Stimulated activated naive CD4-positive, alpha-beta T cell treated with Interleukin-2 at 50 U/mL for 16 hours (primary cell): ENCODE measurements around the gene SLC5A10.

Source experiments
- DNase-seq: peaks from one replicate; lab custom pipeline; 2025; lab: John Stamatoyannopoulos, UW

The SLC5A10 gene

GRCh38 chr17:18985475-18985874 is 33.5 kb downstream of the SLC5A10 start:
- no peak for DNase-seq

GRCh38 chr17:18986541-18987229 is 34.7 kb downstream of the SLC5A10 start:
- DNase-seq, result no peak

DNA sequence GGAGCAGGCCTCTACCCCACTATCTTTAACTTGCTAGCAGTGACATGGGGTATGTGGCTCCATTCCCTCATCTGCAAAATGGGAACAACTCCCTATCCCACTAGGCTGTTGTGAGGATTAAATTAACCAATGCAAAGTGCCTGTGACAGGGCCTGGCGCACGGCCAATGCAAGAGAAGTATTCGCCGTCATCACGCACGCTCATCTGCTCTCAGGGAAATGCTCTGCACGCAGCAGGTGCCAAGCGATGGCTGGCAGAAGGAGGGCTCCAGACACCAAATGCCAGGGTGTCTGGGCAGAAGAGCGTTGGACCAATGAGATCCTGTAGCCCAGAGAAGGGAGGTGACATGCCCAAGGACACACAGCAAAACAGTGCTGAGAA is 35.3 kb downstream of the SLC5A10 start:
- no peak for DNase-seq

- DNase-seq, result no peak
Observed at GRCh38 chr17:18987862-18988545, 36.0 kb downstream of the SLC5A10 start.

- DNase-seq, result no peak
Observed at GRCh38 chr17:18988546-18989173, 36.7 kb downstream of the SLC5A10 start.

DNA sequence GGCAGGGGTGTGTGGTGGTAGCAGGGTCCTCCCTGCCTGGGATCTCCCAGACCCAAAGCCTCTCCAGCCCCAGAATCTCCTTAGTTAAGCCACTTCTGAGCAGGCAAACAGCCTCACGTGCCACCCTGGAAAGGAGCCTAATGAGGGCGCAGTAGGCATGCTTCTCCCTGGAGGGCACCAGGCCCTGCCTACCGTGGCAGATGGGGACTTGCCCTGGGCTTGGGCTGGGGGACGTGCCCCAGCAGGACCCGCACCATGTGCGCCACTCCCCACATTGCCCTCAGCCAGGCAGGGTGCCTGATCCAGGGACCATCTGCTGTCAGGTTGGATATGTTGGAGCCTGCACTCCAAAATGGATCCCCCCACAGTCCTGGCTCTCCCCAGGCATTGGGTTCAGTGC is 38.4 kb downstream of the SLC5A10 start:
- DNase-seq, result no peak

- no peak for DNase-seq
Observed at GRCh38 chr17:18991531-18992315, 39.8 kb downstream of the SLC5A10 start.

DNA sequence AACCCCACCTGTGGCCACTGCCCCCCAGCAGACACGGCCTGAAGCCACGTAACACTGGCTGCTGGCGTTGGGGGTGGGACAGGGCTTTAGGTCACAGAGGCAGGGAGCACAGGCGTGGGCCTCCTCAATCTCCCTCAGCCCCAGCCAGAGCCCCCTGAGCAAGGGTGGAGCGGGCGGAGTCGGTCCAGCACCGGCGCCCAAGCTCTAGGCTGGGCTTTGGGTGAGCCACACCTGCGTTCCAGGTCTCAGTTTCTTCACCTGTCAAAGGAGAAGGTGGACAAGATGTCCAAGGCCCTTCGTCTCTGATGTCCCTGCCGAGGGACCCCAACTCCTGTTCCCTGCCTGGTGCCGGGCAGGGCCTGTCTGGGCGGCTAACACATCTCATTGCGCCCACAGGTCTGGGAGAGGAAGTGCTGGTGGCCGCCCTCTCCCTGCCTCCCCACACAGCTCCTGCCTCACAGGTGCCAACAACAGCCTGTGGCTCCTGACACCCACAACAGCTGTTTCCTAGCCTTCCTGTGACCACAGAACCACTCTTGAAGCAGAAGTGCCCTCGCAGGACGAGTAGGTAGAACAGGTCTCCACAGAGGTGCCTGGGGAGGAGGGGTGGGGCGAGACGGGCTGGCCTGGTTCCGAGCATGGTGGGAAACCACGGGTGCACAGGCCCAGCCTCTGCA is 40.6 kb downstream of the SLC5A10 start:
- DNase-seq, result no peak

DNA sequence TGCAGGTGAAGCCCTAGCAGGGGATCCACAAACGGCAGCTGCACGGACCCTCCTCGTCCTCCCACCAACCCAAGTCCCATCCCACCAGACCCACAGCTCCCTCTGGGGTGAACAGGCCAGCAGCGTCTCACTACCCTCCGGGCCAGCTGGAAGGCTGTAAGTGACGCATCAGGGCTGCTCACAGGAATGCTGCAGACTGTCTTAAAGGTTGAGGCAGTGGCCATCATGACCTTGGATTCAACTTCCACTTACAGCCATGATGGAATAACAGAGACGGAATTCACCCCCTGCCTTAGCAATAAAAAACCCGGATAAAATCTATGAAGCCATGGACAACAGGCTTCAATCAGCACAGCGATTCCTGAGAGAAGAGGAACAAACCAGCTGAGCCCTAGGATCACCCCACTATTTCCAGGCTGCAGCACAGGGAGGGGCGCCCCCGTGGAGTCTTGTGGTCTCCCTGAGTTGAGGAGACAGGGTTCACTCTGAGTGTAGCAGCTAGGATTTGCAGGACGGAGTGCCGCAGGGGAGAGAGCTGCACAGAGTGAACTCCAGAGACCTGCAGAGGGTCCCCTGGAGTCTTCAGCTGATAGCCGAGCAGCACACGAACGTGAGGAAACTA is 42.1 kb downstream of the SLC5A10 start:
- no peak for DNase-seq

DNA sequence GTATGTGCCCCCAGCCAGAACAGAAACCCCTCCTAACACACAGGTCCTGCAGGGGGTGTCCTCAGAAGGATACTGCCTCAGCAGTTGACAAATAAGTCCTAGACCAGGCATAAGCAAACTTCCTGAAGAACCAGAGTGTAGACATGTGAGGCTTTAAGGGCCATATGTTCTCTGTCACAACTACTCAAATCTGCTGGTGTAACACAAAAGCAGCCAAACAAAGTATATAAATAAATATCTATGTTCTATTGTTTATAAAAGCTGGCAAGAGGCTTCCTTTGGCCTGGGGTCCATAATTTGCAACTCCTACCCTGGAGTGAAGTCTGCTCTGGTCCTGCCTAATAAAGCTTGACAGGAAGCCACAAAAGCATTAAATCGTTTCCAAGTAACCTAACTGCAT is 42.7 kb downstream of the SLC5A10 start:
- DNase-seq, result no peak

- no peak for DNase-seq
Observed at GRCh38 chr17:18995220-18995619, 43.3 kb downstream of the SLC5A10 start.

- no peak for DNase-seq
Observed at GRCh38 chr17:18996458-18996857, 44.5 kb downstream of the SLC5A10 start.

- DNase-seq, result no peak
Observed at GRCh38 chr17:18997650-18998196, 45.8 kb downstream of the SLC5A10 start.

- DNase-seq, result no peak
Observed at GRCh38 chr17:18999394-18999793, 47.4 kb downstream of the SLC5A10 start.

DNA sequence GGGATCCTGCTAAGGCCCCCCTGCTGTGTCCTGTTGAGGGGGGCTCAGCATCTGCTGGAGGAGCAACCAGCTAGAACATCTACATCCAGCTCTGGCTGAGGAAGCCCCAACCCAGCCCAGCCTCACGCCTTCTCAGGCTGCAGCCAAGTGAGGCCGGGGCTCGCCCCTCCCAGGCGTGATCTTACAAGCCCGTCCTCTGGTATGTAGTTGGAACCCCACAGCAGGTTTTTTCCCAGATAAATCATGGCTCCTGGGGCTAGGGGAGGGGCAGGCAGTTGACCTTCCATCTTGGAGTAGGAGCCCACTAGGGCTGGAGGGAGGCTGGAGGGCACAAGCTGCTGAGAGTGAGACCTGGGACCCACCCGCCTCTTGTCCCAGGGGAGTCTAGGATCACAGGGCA is 47.9 kb downstream of the SLC5A10 start:
- no peak for DNase-seq

DNA sequence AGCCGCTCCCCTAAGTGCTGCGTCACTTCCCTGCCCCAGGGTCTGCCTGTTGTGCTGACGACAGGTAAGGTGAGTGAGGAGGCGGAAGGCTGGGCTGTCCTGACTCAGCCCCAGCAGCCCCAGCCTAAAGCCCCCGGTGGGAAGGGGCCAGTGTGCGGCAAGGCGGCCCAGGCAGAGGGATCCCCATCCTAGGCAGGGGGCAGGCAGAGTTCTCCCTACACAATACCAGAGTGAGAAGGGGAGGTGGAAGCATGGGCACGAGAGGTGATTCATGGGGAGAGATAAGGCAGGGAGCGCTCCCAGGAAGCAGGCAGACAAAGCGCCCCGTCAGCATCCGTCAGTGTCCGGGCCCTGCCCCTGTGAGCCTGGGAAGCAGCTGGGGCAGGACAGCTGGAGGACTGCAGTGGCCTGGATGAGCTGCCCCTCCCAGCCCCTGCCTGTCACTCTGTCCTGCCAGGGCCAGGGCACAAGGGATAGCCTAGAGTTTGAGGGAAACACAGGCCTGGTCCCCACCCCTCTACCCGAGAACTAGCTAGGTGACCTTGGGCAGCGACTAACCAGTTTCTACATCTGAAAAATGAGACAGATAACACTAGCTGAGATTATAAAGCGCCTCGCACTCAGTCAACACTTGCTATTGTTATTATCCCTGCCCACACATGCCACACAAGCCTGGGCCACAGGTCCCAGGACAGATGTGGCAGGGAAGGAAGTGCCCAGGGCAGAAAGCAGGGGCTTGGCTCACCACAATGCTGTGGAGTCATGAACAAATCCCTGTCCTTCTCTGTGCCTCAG is 48.8 kb downstream of the SLC5A10 start:
- DNase-seq, result no peak

DNA sequence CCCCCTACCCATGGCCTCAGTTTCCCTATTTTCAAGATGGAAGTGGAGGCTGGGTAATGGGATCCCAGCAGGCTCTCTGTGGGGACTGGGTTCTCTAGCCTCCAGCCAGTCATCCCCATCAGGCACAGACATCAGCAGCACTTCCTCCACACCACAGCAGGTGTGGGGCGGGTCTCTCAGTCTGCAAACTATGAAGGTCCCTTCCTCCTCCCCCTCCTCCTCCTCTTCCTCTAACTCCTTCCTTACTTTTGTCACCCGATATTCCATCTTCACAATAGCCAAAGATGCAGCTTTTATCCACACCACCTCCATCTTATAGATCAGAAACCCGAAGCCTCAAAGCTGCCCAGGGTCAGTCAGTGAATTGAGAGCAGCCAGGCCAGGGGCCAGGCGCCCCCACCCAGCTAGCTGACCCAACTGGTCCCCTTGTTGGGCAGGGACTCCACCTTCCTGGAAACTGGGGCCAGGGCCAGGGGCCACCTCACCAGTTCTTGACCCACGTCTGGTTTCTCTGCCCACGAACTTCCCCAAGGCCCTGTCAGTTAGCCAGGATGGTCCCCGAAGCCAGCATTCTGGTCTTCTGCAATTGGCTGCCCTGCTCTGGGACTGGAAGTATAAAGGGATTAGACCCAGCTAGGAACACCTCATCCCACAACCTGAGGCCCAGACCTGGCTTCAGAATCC is 50.1 kb downstream of the SLC5A10 start:
- no peak for DNase-seq

GRCh38 chr17:19002805-19003542 is 51.0 kb downstream of the SLC5A10 start:
- DNase-seq, result no peak
